ENCODE measurements around the gene TMC4.
A peak's percentile ranks its signal among the peaks of the same experiment; 100 is the strongest.
"Not testable (repeated sequence)": the region's sequence is repeated elsewhere in the genome, so short reads cannot be mapped to it uniquely, and the experiment has no call there.

The TMC4 gene

DNA sequence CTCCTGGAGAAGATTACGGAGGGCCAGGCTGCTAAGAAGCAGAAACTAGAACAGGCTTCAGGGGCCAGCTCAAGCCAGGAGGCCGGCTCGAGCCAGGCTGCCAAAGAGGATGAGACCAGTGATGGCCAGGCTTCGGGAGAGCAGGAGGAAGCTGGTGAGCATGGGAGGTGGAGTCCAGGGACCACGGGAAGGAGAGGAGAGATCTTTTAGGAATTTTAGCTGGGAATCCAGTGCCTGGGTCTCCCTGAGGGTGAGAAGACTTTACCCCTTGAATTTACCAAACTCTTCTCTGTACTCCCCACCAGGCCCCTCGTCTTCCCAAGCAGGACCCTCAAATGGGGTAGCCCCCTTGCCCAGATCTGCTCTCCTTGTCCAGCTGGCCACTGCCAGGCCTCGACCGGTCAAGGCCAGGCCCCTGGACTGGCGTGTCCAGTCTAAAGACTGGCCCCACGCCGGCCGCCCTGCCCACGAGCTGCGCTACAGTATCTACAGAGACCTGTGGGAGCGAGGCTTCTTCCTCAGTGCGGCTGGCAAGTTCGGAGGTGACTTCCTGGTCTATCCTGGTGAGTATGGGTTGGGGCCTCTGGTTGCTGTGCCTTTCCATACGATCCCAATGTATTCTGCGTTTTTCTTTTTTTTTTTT, 19.0 kb upstream of the TMC4 start:
- H3K36me3 Mint-ChIP-seq: no peaks in the 10 kb centered on the region
- peak overlapping the region; percentile 89 for H3K4me3 Mint-ChIP-seq

DNA sequence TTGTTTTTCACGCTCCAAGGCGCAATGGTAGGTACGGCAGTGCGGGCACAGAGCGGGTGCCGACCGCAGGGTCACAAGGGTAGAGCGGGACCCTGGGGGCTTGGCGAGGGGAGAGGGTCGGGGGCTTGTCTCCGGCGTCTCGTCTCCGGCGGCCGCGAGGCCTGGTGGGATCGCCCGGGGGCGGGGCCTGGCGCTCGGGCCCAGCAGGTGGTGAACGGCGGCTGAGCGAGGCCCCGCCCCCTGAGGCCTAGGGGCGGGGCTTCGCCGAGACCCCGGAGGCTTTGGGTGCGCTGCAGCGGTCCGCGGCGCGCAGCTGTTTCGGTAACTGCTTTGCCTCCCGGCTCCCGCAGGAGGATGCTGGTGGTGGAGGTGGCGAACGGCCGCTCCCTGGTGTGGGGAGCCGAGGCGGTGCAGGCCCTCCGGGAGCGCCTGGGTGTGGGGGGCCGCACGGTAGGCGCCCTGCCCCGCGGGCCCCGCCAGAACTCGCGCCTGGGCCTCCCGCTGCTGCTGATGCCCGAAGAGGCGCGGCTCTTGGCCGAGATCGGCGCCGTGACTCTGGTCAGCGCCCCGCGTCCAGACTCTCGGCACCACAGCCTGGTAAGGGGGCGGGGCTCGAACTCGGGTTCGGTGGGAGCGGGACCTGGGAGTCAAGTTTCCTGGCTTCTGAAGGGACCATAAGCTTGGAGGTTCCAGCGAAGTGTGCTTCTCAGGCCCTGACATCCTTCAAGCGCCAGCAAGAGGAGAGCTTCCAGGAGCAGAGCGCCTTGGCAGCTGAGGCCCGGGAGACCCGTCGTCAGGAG, 18.3 kb upstream of the TMC4 start, which contains the start of gene TSEN34:
Gene TSEN34 (plus strand): TSS at position 298 of the 800 bp plus-strand sequence. CDS start 57 bp downstream, at position 355.
- Mint-ChIP-seq H3K27ac (peak within 1 kb of the TSS; percentile 100), H3K4me1 (ENCODE audit: low read depth) (peaks cover 37% of the 10 kb centered on the region), H3K27me3 (no peaks in the 10 kb centered on the region), H3K9me3 (ENCODE audit: low read depth) (no peaks in the 10 kb centered on the region), H3K4me3 (peak within 1 kb of the TSS; percentile 93), H3K36me3 (no peaks in the 10 kb centered on the region)

More for the DNA sequence above, 19.0 kb upstream of the TMC4 start:
- Mint-ChIP-seq H3K27me3 (no peaks in the 10 kb centered on the region), H3K27ac (peak overlapping the region; percentile 83), H3K4me1 (ENCODE audit: low read depth) (peaks cover 36% of the 10 kb centered on the region), H3K9me3 (ENCODE audit: low read depth) (no peaks in the 10 kb centered on the region)

DNA sequence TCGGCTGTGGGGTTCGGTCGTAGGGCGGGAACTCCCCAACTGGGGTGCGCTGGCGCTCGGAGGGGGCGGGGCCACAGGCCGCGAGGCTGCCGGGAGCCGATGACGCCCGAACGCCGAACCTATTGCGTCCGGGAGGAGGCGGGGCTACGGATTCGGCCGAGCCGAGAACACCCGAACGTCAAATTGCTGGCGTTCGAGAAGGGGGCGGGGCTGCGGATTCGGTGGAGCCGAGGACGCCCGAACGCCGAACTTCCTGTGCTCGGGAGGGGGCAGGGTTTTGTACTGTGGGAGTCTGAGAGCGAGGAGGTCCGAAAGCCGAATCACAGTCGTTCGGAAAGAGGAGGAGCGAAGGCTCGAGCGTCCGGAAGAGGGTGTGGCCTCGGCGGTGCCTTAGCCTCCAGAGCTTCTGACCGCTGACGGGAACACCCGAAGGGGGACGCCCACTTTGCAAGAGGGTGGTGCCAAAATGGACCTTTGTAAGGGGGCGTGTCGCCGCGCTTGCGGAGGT, 17.6 kb upstream of the TMC4 start:
- Mint-ChIP-seq H3K9me3 (ENCODE audit: low read depth) (no peaks in the 10 kb centered on the region), H3K4me1 (ENCODE audit: low read depth) (peaks cover 37% of the 10 kb centered on the region), H3K4me3 (peak overlapping the region; percentile 93), H3K27me3 (no peaks in the 10 kb centered on the region), H3K27ac (peak overlapping the region; percentile 100), H3K36me3 (no peaks in the 10 kb centered on the region)

DNA sequence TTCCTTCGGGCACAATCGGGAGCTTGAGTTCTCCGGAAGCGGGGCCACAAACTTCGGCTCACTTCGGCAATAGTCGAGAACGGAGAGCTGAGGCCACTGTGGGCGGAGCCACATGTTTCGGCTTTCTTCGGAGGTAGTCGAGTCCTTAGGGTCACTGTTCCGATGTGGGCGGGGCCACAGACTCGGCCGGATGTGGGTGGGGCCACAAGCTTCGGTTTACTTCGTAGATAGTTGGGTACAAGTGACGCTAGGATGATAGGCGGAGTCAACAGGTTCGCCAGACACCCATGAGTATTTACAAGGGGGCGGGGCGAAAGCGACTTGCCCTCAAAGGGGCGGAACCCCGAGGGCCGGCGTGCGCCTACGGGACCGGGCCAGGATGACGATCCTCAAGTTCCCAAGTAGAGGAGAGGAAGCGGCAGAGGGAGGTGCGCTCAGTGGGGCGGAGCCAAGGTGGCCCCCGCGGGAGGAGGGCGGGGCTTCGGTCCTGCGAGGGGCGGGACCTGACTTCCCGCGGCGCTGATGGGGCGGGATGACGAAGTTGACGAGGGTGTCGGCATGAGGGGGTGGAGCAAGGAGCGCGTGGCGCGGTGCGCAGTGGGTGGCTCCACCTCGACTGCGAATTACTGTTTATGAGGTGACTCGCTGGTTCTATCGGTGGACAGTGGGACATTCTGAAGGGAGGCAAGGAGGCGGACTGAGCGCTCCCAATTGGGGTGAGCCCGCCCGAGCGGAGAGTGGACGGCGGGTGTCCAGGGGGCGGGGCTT, 17.0 kb upstream of the TMC4 start:
- Mint-ChIP-seq H3K27ac (peak overlapping the region; percentile 100), H3K27me3 (no peaks in the 10 kb centered on the region), H3K4me1 (ENCODE audit: low read depth) (peaks cover 34% of the 10 kb centered on the region), H3K9me3 (ENCODE audit: low read depth) (no peaks in the 10 kb centered on the region), H3K4me3 (peak overlapping the region; percentile 93), H3K36me3 (no peaks in the 10 kb centered on the region)

DNA sequence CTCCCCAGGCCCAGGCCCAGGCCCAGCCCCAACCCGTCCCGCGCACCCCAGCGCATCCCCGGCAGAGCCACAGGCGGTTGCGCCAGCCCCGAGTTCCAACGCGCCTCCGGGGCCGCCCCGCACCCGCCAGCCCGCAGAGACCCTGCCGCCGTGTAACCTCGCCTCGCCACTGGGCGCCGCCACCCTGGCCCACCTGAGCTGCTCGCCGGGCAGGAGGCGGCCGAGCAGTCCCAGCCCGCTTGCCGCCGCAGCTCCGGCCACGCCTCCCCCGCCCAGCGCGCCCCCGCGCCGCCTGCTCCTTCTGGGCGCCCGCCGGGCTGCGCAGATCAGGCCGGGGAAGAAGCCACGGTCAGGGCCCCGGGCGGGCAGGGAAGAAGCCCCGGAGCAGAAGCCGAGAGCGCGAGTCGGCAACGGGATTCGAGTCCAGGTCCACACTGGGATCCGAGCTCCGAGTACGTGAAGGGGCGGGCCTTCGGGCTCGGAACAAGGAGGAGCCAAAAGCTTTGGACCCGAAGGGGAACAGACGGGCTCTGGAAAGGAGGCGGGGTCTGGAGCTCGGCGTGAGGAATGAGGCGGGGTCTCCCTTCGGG, 16.3 kb upstream of the TMC4 start, which contains the start of gene MBOAT7:
Gene MBOAT7 (minus strand): TSS at position 436 of the 590 bp plus-strand sequence. CDS start 1,072 bp downstream, outside the sequence.
- Mint-ChIP-seq H3K36me3 (no peaks in the 10 kb centered on the region), H3K27ac (peak within 1 kb of the TSS; percentile 100), H3K27me3 (no peaks in the 10 kb centered on the region), H3K9me3 (ENCODE audit: low read depth) (no peaks in the 10 kb centered on the region), H3K4me3 (peak within 1 kb of the TSS; percentile 93), H3K4me1 (ENCODE audit: low read depth) (peaks cover 34% of the 10 kb centered on the region)

DNA sequence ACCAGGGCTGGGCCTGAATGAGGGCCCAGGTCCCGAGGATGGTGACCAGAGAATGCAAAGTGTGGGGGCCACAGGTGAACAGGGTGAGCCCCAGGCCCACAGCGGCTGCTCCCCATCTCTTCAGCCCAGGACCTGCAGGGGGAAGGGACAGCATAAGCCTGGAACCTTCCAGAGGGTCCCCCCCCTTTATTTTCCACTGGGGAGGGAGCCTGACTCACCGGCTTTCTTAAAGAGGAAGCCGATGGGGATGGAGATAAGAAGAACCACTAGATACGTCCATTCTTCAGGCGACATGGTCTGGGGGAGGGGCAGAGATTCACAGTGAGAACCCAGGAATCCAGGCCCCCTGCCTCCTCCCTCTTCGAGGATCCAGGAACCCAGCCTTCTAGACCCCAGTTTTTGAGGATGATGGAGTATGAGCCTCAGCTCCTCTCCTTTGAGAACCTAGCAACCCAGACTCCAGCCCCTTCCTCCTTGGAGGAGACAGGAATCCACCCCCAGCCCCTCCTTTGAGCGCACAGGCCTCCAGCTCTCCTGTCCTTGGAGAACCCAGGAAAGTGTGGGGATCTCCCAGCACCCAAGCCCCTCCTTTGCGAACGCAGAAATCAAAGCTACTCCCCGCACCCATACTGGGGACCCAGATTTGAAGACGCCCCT, 15.4 kb upstream of the TMC4 start:
- Mint-ChIP-seq H3K9me3 (ENCODE audit: low read depth) (no peaks in the 10 kb centered on the region), H3K4me1 (ENCODE audit: low read depth) (peaks cover 32% of the 10 kb centered on the region), H3K36me3 (peaks cover 2% of the 10 kb centered on the region), H3K27me3 (no peaks in the 10 kb centered on the region), H3K27ac (peak overlapping the region; percentile 72), H3K4me3 (peak overlapping the region; percentile 89)

DNA sequence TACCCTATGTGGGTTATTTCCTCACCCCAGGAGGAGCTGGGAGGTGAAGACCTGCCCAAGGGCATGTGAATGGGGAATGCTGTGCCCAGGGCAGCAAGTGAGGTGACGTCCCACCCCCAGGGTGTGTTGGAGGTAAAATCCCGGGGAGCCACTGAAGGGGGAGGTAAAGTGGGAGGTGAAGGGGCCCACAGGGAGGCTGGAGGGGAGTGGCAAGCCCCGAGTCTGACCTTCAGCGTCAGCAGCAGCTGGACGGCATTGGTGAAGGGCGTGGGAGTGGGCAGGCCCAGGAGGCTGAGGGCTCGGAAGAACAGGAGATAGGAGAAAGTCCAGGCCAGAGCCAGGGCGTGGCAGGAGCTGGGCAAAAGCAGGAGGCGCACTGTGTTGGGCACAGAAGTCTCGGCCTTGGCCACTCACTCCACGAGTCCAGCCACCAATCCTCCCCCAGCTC, 14.0 kb upstream of the TMC4 start:
- Mint-ChIP-seq H3K36me3 (peaks cover 2% of the 10 kb centered on the region), H3K27me3 (no peaks in the 10 kb centered on the region), H3K4me3 (peak overlapping the region; percentile 89), H3K9me3 (ENCODE audit: low read depth) (no peaks in the 10 kb centered on the region), H3K27ac (peak overlapping the region; percentile 76), H3K4me1 (ENCODE audit: low read depth) (peaks cover 20% of the 10 kb centered on the region)

DNA sequence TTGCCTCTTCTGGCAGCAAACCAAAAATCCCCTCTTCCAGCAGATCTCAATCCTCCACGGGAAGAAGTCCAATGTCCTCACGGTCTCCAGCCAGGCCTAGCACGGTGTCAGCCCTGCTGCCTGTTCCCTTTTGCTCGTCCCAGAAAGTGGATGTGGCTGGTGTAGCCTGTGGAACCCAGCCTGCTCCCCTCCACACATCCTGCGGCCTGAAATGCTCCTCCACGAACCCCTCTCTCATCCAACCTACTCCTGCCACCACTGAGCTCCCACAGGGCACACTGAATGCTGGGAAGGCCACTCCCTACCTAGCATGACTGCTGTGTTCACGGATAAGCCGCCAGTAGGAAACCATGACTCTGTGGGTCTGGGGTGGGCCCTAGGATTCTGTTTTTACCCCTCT, 13.4 kb upstream of the TMC4 start:
- Mint-ChIP-seq H3K9me3 (ENCODE audit: low read depth) (no peaks in the 10 kb centered on the region), H3K27ac (no peak overlapping the region), H3K36me3 (peaks cover 2% of the 10 kb centered on the region)

DNA sequence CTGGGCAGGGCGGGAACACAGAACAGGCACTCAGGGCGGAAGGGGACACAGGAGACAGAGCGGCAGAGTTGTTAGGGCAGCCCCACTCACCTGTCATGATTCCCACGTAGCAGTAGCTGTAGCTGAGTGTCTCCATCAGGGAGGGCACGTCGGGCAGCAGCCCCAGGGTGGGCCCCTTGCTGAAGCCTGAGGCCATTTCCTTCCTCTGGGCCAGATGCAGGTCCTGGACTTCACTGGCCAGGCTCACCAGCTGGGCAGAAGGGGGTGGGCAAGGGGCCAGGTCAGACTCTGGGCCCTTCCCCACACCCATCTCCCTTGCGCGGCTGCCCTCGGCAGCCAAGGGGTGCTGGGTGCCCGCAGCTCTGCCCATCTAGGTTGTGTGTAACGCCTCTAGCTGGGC, 10.5 kb upstream of the TMC4 start:
- Mint-ChIP-seq H3K4me1 (ENCODE audit: low read depth) (peaks cover 13% of the 10 kb centered on the region), H3K9me3 (ENCODE audit: low read depth) (no peaks in the 10 kb centered on the region), H3K4me3 (no peak overlapping the region), H3K36me3 (peaks cover 2% of the 10 kb centered on the region), H3K27ac (no peak overlapping the region), H3K27me3 (no peaks in the 10 kb centered on the region)

More for the DNA sequence above, 13.4 kb upstream of the TMC4 start:
- H3K27me3 Mint-ChIP-seq: no peaks in the 10 kb centered on the region
- peak overlapping the region; percentile 23 for H3K4me3 Mint-ChIP-seq
- peaks cover 15% of the 10 kb centered on the region for H3K4me1 Mint-ChIP-seq (ENCODE audit: low read depth)

DNA sequence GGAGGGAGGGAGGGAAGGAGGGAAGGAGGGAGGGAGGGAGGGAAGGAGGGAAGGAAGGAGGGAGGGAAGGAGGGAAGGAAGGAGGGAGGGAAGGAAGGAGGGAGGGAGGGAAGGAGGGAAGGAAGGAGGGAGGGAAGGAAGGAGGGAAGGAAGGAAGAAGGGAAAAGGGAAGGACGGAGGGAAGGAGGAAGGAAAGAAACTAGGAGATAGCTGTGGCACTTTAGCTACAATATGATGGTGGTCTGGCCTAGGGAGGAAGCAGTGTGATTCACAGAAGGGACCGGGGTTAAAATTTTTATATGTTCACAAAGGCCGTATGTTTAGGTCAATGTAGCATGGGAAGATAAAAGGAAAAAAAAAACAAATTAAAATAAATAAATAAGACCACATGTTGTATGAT, 8.9 kb upstream of the TMC4 start:
- H3K4me1 Mint-ChIP-seq (ENCODE audit: low read depth); H3K9me3 Mint-ChIP-seq (ENCODE audit: low read depth); H3K36me3 Mint-ChIP-seq; H3K27ac Mint-ChIP-seq; H3K4me3 Mint-ChIP-seq; H3K27me3 Mint-ChIP-seq: not testable (repeated sequence)

DNA sequence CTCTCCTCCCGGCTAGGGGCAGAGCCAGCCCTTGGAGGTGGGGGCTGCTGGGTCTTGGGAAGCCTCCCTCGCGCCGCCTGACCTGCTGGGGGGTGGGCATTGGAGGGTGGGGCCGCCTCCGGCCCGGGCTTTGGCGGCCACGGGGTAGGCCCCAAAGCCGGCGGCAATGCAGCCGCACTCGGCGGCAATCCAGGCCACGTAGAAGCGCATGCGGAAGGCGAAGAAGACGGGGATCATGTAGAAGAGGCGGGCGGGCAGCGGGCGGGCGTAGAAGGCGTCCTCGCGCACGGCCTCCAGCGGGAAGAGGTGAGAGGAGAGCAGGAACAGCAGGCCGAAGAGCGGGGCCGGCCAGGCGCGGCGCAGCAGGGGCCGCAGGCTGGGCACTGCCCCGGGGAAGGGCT, 7.7 kb upstream of the TMC4 start:
- Mint-ChIP-seq H3K27me3 (no peaks in the 10 kb centered on the region), H3K4me1 (ENCODE audit: low read depth) (no peaks in the 10 kb centered on the region), H3K27ac (no peak overlapping the region), H3K36me3 (peaks cover 6% of the 10 kb centered on the region), H3K9me3 (ENCODE audit: low read depth) (no peaks in the 10 kb centered on the region), H3K4me3 (no peak overlapping the region)

DNA sequence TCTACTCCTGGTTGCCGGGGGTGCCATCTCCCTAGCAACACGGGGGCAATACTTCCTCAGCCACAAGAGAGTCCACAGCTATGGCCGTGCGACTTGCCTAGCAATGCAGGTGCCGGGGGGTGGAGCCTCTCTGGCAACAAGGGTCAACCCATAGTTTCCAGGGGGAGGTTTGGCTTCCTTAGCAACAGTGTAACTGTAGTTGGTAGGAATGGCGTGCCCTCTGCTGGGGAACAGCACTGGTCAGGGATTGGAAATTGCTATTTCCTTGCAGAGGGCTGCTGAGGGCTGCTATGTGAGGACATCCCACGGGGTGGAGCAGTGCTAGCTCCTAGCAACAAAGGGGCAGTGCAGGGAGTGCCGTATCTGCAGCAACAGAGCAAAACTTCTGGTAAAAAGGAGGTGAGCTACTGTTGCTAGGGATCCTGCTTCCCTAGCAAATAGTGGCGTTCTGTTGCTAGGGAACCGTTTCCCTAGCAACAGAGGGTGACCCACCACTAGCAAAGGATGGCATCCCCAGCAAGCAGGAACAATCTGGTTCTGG, 7.0 kb upstream of the TMC4 start:
- H3K4me3 Mint-ChIP-seq: no peak overlapping the region
- H3K9me3 Mint-ChIP-seq (ENCODE audit: low read depth): no peaks in the 10 kb centered on the region
- peaks cover 6% of the 10 kb centered on the region for H3K36me3 Mint-ChIP-seq
- no peak overlapping the region for H3K27ac Mint-ChIP-seq
- no peaks in the 10 kb centered on the region for H3K4me1 Mint-ChIP-seq (ENCODE audit: low read depth)
- no peaks in the 10 kb centered on the region for H3K27me3 Mint-ChIP-seq

DNA sequence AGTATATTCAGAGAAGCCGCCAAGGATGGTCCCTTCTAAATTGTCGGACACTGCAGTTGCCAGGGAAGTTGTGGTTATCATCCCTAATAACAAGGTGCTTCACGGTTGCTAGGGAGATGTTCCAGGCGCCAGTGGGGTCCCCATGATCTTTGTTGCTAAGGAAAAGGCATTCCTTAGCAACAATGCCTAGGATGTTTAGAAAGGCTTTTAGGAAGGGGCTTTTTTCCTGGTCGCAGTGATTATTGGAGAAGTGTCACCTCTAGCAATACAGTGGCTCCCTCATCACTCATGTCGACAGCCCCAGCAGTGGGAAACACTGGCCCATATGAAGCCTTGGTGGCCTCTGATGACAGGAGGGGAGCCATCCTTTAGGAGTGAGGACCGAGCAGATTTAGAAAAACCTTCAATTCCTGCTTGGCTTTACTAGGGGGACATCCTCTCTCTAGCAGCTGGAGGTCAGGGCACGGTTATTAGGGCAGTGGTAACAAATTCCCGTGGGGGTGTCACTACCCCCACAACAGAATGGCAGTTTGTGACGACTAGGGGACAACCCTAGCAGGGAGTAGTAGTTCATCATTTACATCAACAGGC, 6.4 kb upstream of the TMC4 start:
- Mint-ChIP-seq H3K27me3 (no peaks in the 10 kb centered on the region), H3K4me1 (ENCODE audit: low read depth) (no peaks in the 10 kb centered on the region), H3K9me3 (ENCODE audit: low read depth) (no peaks in the 10 kb centered on the region), H3K4me3 (no peak overlapping the region), H3K27ac (no peak overlapping the region), H3K36me3 (peaks cover 6% of the 10 kb centered on the region)

Measured in activated naive CD8-positive, alpha-beta T cell (primary cell).